UCSD-AML1 (cell line): ENCODE measurements around the gene IFNA13.
A peak's percentile ranks its signal among the peaks of the same experiment; 100 is the strongest.

ENCODE experiments used
- DNase-seq: peaks from one replicate; lab custom pipeline; 2025; ENCODE audit not compliant: unreplicated experiment; lab: John Stamatoyannopoulos, UW

Gene IFNA13

DNA sequence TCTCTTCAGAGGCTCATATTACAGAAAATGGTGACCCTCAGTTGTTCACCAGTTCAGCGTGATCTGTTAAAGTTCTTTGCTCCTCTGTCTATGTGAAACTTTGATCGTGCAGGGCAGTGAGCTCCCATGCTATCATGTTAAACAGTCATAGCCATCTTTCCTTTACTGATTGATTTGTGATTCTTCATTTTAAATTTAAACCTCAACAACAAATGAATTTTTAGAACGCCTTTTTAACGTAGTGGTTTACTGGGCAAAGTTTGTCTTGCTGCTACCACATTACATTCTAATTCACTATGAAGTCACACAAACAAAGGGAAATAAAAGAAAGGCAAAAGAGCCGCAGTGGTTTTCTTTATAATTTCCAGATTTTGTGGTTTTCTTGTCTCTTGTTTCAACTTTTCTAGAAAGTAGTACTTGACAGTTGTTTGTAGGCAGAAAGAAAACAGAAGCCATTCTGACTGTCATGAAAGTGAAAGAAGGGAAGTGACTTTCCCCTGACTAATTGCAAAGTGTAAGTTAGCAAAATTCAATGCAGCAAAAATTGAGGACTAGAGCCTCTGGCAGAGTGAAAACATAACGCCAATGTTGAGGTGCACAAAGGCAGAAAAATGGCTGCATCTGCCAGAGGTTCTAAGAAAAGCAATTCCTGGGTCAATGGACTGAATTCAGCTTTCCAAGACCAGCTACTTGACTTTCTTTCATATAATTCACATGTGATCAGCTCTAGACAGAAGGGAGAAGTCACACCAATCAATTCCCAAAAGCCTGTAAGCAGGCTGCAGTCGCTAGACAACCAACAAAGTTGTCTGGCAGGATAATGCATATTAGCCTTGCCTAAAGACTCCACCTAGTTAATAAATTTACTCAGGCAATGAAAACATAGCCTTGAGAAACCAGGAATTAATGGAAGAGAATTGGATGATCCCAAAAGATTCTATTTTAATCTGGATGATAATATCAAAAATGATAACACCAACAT lies 10.1 kb downstream of the IFNA13 start:
- DNase-seq: no peak

DNA sequence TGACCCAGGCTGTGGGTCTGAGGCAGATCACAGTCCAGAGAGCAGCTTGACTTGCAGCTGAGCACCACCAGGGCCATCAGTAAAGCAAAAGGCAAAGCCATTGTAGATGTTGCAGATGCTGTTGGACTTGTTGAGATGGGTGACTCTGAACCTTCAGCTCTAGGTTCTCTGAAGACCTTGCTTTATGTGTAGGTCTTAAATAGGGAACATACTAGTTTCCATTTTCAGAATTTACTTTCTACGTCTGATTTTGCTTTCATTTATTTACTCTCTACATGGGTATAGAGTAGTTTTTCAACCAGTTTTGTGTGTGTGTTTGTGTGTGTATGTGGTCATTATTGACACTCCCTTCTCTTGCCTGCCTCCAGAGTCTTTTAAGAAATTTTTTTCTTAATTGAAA lies 17.1 kb downstream of the IFNA13 start, which contains the start of gene IFNA6:
Gene IFNA6 (minus strand): TSS at position 101 of the 400 bp plus-strand sequence. CDS start 0 bp downstream, at position 101.
- no peak for DNase-seq

DNA sequence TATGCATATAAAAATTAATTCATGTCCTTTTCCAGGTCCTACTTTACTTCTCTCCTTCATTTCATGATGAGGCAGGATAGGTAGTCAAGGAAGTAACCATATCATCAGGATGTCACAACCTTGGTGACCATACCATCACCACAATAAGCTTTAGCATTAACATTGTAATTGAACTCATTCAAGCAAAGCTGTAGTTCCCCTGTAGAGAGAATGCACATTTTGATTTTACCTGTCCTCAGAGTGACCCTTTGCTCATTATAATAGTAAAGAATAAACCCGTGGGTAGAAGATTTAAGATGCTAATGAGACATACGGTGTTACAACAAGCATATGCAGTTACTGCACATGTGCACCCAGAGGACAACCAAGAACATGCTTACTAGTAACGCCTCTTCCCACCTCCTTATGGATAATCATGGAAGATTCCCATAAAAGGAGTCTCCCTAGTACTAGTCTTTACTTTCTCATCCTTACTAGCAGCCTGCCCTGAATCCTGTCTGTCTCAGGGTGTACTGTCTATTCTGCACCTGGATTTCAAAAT lies 19.4 kb downstream of the IFNA13 start:
- no peak for DNase-seq

DNA sequence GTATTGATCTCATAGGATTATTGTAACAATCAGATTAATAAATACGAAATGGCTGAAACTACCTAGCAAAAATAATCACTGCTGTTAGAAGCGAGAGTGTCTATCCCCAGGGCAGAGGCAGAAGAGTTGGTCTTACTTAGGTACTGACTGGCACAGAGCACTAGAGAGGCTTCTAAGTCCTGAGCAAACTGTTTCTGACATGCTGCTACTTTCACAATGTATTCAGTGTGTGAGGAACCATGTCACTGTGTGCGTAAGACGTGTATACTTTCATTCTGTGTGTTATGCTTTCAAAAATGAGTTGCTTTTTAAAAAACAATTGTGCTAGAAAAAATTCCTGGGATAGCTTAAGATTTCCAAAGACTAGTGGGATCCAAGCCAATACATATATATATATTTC lies 27.1 kb downstream of the IFNA13 start:
- no peak for DNase-seq

DNA sequence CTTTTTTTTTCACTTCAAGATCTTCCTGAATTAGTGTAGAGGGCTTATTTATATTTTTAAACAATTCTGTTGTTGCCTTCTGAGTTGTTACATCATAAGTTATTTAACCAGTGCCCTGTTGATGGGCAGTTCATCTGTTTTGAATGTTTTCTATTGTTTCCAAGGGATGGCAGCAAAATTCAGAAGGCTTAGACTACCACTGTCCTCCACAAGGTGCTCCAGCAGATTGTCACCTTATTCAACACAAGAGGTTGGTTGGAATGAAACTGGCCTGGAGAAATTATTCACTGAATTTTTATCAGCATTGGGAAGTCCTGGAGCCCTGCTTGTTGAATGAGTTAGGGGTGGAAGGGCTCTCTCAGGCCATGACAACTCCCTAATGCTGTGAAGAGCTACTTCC lies 31.4 kb downstream of the IFNA13 start:
- no peak for DNase-seq

DNA sequence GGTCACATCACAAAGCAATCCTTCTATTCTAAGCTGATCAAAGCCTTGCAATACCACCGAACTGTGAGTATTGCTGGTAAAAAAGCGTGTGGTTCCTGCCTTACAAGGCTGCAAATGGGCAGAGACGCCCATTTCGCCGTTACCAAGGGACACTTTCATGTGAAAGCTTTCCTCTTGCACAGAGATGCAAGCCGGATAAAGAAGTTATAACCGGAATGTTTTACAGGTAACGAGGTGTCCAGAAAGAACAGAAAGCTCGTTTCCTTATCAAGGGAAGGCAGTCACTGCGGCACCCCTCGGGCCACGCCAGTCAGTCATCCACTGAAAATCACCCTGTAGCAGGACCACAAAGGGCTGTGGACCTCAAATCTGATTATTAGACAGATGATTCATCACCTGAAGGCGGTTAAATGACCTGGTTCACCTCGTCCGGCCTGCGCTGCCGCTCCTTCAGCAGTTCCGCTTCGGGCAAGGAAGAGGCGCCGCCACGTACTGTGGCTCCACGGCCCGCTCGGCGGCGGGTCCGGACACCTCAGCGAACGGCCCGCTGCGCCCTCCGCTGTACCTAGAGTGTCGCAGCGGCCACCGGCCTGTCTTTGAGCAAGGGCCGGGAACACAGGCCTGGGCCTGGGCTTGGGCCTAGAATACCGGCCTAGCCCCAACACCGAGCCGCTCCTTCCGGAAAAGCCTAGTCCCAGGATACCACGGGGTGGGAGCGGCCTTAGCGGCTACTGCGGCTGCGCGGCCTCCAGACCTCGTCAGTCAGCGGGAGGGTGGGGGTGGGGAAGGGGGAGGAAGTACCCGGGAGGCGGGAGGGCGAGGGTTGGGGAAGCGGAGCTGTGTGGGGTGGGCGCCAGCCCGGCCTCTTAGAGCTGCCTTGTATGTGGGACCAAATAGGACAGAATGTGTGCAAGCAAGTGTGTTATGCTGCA lies 32.9 kb downstream of the IFNA13 start, which contains the start of gene KLHL9:
Gene KLHL9 (minus strand): TSS at position 704 of the 932 bp plus-strand sequence. CDS start 545 bp downstream, at position 159.
- DNase-seq: peak; percentile 92

DNA sequence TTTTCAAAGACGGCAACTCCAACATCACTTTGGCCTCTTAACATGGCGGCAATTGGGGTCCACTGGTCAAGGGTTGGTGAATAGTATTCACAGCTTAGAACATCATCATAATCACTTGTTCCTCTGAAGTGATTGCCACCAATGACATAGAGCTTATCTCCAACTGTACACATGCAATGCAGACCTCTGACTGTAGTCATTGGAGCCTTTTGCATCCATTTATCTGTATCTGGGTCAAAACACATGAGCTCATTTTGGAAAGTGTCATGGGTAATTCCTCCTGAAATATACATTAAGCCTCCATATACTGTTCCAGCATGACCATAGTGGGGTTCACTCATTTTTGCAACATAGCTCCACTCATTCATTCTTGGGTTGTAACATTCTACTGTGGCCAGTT lies 34.6 kb downstream of the IFNA13 start:
- no peak for DNase-seq

DNA sequence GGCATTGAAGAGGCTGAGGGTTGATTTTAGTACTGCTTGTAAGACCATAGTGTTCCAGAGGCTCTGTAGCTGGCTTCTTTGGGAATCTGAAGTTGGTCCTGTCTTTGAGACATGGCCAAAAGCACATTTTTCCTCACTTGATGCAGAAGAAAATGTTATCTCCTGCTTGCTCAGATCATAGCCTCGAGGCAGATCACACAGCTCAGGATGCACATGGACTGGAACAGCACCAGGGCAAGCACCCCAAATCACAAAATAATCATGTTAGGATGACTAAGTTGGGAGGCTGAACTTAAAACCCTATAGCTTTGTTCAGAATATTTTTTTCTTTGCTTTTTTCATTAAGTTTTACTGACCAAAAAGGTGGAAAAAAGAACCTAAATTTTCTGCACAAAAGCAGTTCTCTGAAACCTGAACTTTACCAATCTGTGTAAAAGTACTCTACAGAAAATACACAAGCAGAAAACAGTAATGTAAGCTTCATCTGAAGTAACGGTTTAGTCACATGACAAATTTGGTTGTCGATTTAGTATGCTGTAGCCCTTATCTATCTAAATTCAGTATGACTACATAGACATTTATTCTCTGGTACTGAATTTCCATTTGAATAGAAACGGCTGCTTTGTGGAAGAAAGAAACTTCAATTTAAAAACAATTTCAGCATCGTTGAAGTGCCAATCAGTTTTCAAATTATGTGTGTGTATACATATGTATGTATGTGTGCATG lies 36.0 kb downstream of the IFNA13 start:
- DNase-seq: no peak

DNA sequence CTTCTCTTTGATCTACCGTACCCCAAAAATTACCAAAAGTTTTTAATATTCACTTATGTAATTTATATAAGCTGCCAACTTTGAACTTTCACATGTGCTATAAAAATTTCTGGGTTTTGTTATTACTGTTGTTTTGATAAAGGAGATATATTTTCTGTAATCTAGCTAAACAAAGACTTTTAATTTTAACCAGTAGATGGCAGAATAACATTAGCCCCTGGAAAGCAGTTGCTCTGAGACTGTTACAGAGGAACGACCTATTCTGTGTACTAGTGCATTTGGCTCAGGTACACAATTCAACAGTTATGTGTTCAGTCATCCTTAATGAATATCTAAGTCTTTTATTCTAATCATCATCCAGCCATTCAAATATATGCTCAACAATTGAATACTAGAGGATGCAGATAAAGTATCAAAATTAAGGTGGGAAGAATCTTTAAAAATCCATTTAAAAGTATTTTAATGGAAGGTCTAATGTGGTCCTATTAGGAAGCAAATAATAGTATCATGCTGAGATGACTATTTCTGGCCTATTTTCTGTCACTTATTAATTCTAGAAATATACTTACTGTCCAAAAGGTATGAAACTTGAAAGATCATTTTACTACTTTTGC lies 41.2 kb downstream of the IFNA13 start:
- no peak for DNase-seq

DNA sequence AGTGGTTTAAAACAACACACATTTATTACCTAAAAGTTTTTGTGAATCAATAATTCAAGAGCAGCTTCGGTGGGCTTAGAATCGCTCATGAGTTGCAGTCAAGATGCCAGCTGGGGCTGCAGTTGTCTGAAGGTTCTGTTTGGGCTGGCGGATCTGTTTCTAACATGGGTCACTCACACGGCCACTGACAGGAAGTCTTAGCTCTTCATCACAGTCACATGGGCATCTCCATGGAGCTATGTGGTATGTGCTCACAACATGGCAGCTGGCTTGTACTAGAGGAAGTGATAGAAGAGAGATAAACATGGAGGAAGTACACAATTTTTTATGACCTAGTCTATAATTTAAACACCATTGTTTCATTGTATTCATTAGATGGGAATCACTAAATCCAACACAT lies 43.8 kb downstream of the IFNA13 start:
- DNase-seq: no peak

DNA sequence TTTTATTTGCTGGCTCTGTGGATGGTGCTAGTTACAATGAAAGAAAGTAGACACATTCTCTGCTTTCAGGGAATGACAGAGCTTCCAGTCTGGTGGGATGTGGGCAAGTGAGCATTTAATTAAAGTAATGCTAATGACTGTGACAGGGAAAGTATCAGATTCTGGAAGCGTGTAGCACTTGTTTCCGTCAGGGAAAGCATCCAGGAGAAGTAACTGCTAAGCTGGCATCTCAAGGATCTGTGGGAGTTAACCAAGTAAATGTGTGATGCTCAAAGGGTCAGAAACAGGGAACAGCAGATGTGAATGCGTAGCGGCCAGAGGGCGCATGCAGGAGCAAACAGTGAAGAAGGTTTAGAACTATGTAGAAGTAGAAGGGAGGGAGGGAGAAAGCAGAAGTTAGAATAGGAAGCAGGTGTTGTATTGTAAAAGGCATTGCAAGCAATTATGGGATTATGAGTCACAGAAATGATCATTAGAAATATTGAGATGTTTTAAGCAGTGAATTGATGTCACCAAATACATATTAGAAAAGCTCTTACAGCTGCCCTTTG lies 44.9 kb downstream of the IFNA13 start:
- no peak for DNase-seq

DNA sequence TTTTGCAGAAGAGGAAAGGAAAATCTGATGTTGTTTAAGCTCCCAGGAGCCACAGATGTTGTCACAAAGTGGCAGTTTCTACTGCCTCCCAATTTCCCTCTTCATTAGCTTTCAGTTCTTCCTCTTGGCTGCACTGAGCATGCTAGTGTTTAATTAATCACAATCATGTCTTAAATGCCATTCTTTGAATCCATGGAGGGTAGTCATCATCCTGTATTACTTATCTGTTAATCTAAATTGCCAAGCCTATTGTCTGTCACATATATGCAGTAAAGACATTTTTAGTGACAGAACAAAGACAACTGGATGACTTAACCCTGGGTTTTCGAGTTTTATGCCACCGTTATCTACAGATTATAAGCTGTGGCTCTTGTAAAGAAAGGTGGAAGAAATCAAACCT lies 47.4 kb downstream of the IFNA13 start:
- no peak for DNase-seq

DNA sequence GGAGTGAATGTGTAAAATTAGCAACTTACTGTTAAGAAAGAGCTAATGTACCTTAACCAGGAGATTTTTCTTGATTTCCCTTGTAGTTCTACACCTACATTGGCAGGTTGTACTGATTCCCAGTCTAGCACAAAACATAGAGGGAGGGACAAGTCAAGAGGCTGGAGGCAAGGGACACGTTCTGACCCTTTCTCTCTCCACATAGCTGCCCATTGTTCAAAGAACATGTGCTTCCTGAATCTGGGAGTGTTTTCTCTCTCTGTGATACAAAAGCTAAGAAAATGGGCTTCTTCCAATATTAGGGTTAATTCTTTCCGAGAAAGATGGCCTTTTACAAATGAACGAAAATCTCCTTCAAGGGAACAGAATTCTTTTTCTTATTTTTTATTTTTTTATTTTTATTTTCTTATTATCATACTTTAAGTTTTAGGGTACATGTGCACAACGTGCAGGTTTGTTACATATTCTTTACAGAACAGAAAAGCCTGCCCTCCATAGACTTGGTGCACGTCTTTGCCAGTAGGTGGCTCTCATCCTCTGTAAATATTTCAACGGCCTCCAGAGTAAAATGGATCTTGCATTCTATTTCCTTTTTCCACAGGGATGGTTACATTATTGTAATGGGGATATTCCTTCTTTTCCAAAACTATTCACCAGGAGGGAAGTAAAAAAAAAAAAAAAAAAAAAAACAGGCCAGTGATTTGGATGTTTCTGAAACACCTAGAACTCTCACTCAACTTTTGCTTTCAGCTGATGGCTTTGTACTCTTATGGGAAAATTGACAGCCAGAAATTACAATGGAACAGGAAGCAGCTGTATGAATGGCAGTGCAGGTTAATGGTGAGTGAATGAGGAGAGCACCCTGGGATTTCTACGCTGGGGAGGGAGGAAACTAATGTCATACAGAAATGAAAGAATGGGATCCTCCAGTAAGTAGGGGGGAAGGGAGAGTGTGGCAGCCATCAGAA lies 49.6 kb downstream of the IFNA13 start:
- no peak for DNase-seq
